HG03378 (cell line): Measurements from ENCODE around the gene CD3D.

Source experiments
- ATAC-seq: cut with Tn5 transposase; IDR thresholded peaks from one replicate; pipeline ENCODE4 v1.9.1; 2021; ENCODE audit warnings: mild to moderate bottlenecking, moderate library complexity; ENCODE audit not compliant: unreplicated experiment

CD3D gene

GRCh38 chr11:118304568-118305248 lies 37.8 kb downstream of the CD3D start, which contains the start of gene CD3E:
CD3E (plus strand) TSS chr11:118304730; CDS start chr11:118304953, 223 bp downstream.
- no peak for ATAC-seq

- no peak for ATAC-seq
Observed at GRCh38 chr11:118304227-118304567, 38.3 kb downstream of the CD3D start.

- ATAC-seq, result no peak
Observed at GRCh38 chr11:118301600-118302195, 40.8 kb downstream of the CD3D start.

GRCh38 chr11:118295815-118296454 lies 46.6 kb downstream of the CD3D start:
- ATAC-seq, result no peak

GRCh38 chr11:118295199-118295598 lies 47.3 kb downstream of the CD3D start:
- ATAC-seq, result no peak

- no peak for ATAC-seq
Observed at GRCh38 chr11:118294053-118294452, 48.5 kb downstream of the CD3D start.

GRCh38 chr11:118291477-118292135 lies 50.9 kb downstream of the CD3D start:
- ATAC-seq, result no peak

GRCh38 chr11:118290923-118291322 lies 51.6 kb downstream of the CD3D start:
- no peak for ATAC-seq

GRCh38 chr11:118289401-118289800 lies 53.1 kb downstream of the CD3D start:
- ATAC-seq, result no peak
